NCI-H2081 (cell line): ENCODE data around the gene PPDPF.

Experiments used
- DNase-seq, 2 experiments: peaks; one replicate each; lab custom pipeline; 2025; lab: John Stamatoyannopoulos, UW

The PPDPF gene

DNA sequence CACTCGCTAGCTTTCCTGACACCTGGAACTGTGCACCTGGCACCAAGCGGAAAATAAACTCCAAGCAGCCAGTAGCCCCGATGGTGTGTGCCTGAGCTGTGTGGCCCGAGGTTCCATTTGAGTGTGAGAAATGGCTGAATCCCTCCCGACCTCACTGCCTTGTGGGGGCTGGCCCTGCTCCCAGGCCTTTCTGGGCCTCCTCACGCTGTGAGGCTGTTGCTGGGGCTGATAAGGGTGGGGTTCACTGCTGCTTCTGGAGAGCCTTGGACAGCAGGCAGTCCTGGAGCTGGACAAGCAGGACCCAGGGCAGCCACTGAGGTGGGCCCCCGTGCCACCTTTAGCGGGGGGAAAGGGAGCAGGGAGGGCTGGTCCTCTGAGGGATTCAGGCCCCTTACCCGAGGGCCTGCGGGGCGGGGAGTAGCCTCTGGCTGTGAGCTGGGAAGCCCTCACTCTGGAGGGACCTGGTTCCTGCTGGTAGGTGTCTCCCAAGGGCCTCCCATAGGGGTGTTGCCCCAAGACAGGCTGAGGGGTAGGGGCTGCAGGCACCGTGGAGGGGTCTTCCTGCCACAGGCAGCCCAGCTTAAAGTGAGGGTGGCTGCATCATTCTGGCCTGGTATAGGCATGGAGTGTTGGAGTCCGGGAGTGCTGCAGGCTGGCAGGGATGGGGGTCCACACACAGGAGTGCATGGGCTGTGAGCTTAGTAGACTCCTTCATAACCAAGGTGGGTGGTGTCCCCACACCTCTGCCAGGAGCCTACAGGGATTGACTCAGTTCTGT lies 1.7 kb downstream of the PPDPF start:
- DNase-seq = no peak

DNA sequence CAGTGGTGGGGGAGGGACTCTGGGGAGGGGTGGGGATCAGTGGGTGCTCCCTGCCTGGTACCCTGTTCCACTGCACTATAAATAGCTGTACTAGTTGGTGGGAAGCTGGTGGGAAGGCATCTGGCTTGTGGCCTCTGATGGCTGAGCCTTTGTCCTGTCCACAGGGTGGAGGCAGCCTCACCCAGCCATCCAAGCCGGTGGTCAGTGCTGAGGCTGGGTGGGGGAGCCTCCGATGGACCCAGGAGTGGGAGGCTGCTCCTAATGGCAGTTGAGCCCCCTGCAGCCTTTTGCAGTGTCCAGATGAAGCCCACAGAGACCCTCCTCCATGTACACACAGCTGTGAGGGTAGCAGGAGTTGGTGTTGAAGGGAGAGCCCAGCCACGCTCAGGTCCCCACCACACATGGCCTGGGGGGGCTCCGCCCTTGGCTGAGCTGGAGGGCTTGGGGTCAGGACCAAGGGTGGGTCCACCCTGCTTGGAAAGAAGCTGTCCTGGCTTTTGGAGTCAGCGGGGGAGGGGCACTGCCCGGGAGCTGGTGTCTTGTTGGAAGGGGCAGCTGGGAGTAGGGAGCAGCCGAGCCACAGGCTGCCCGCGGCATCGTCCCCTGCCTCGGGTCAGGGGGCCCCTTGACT lies 2.5 kb downstream of the PPDPF start:
- DNase-seq = no peak

- DNase-seq = no peak
Measured at GRCh38 chr20:63525185-63525584, 4.6 kb downstream of the PPDPF start.

GRCh38 chr20:63525971-63526370 lies 5.4 kb downstream of the PPDPF start:
- no peak for DNase-seq

- DNase-seq = no peak
Measured at GRCh38 chr20:63527184-63527583, 6.6 kb downstream of the PPDPF start.

- no peak for DNase-seq
Measured at GRCh38 chr20:63529180-63529860, 8.8 kb downstream of the PPDPF start.

DNA sequence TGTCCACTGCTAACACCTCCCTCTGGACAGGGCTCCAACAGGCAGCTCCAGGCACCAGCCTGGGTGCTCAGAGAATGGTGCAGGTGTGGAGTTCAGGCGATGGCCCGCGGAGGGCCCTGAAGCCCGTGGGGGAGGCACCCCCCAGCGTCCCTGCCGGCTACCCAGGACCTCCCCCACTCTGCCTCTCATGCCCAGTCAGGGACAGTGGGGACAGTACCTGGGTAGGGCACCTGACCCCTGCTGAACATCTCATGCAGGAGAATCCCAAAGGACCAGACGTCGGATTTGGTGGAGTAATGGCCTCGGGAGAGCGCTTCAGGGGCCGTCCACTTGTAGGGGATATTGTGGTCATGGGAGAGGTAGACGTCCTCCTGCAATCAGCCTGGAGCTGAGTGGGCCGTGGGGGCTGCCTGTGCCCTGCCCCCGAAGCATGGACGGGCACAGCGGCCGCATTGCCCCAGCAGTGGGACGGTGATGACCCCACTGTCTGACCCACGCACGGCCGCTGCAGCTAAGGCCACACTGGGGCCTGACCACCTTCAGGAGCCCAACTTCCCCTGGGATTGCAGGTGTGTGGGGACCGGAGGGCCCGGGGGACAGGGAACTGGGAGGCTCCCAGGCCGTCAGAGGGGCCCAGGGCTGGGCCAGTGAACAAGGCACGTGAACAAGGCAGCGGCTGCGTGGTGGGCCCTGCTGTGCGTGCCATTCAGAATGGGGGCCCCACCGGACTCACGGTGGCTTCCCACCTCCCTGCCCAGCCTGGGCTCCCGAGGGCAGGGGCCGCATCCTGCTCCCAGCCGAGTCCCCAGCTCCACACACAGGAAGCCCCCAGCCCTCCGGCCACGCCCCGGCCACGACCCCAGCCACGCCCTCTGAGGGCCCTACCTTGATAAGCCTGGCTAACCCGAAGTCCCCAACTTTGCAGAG lies 9.6 kb downstream of the PPDPF start:
- no peak for DNase-seq

DNA sequence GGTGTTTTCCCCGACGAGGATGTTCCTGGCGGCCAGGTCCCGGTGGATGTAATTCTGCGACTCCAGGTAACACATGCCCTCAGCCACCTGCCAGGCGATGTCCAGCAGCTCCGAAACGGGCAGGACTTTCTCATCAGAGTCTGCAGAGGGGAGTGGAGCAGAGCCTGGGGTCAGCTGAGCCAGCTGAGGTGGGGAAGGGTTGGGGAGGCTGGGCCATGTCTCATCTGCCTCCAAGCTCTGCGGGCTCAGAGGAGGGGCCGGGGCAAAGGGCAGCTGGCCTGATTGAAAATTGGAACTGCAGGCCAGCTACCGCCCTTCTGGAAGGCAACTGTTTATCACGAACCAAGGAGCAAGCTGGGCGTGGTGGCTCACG lies 10.2 kb downstream of the PPDPF start:
- DNase-seq = no peak

GRCh38 chr20:63531686-63532448 lies 11.3 kb downstream of the PPDPF start:
- no peak for DNase-seq

DNA sequence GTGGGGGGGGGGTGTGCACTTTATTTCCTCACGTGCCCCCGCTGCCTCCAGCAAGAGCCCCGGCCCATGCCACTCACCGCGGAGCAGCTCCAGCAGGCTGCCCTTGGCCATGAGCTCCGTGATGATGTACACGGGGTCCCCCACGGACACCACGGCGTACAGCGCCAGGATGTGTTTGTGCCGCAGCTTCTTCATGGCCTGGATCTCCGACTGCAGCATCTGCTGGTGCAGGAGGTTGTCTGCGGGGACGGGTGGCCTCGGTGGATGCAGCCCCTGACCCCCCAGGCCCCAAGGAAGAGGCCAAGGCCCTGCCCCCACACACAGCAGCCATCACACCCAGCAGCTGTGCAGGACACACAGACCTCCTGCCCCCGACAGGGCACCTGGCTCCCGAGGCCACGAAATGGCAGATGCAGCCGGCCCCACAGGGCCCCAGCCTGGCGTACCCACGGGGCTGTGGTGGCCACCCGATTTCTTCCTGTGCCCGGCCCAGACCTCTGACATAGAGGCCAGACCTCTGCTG lies 11.9 kb downstream of the PPDPF start:
- no peak for DNase-seq

- DNase-seq = no peak
Measured at GRCh38 chr20:63533388-63533787, 12.8 kb downstream of the PPDPF start.

DNA sequence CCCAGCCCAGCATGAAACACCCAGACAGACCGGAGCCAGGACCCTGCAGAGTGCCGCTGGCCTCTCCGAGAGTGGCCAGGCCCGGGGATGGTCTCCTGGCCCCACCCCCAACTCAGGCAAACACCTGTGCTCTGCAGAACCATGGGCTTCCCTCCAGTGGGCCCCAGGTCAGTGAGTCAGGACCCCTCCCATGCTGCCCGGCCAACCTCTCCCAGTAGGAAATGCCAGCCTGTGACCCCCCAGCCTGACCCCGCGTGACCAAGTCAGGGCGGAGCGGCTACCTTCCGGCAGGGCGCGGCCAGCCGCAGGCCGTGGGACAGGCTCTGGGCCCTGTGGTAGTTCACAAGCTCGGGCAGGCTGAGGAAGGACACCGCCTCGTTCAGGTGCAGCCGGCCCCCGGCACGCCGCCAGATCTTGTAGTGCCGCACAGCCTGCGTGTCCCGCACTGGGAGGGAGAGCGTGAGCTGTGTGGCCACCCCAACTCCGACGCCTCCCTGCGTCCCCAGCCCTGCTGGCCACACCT lies 13.4 kb downstream of the PPDPF start:
- no peak for DNase-seq

GRCh38 chr20:63534427-63534830 lies 13.9 kb downstream of the PPDPF start:
- DNase-seq = no peak

GRCh38 chr20:63534831-63535651 lies 14.5 kb downstream of the PPDPF start:
- no peak for DNase-seq

DNA sequence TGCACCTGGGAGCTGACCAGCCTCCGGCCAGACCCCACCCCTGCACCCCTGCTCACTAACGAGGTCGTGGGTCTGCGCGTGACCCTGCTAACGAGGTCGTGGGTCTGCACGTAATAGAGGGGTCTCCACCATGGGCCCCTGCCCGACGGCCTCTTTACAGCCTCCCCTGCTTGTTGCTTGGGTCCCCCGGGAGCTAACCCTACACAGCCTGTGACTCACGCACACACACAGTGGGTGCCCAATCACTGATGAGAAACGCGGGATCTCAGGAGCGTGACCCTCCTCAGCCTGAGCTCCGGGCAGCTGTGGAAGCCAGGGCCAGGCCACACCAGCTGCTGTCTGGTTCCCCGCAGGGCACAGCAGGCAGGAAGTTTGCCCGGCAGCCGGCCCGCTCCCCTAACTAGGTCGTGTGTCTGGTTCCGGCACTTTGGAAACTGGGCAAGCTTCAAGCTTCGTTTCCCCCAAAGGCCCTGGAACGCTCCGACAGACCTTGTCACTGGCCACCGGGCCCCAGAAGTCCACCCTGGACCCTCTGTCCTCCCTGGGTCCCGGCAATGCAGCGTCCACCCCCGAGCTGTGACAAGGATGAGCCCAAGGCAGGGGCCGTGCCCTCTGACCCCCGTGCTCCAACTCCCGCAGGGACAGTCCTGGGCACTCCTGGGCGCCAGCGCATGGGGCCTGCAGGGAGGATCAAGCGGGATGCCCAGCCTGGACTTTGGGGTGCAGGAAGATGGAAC lies 15.8 kb downstream of the PPDPF start:
- peak; percentile 45 to 68 for DNase-seq

DNA sequence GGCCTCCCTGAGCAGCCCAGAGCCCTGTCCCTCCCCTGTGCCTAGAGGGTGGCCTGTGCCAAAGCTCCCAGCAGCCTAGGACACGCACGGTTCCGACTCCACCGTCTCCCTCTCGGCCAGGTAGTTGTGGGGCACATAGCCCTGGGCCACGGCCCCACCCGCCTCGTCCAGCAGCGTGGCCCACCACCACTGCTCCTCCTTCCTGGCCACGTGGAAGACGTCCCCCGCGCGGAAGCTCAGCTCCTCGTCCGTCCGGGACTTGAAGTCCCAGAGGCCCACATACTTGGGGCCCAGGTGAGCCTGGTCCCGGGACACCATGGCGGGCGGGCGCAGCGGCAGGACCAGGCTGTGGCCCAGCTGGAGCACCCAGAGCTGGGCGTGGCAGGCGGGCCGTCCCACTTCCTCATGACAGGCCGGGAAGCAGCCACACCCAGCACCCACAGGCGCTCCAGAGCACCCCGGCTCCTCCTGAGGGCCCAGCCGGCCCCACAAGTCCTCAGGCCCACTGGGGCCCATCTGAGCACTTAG lies 16.5 kb downstream of the PPDPF start, which contains the start of gene PTK6:
Gene PTK6, minus strand, starts transcription at position 380 of the 528 bp plus-strand sequence. Its CDS starts 62 bp downstream, at position 318.
- no peak for DNase-seq

DNA sequence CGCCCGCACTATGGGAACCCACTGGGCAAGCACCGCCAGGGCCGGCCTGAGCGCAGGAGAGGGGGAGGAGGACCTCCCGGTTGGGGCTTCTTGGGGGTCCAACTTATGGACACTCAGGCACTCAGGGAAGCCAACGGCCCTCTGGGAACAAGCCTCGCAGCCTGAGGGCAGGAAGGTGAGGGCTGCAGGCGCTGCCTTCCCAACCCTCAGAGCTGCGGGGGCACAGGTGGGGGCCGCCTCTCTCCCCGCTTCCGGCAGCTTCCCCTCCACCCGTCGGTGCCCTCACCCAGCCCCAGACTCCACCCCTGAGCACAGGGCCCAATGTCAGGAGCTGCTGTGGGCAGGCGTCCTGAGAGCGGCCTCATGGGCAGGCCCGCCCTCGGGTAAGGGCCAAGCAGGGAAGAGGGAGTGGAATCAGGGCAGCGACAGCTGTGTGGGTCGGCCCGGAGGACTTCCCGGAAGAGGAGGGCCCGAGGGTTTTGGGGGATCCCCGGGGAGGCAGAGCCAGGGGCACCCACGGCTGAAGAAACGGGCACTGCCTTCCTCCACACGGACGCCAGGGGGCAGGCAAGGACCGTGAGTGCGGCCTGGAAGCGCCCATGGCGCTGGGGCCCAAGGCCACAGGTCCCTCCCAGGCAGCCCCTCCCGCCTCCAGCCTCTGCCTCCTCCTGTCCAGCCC lies 17.1 kb downstream of the PPDPF start:
- DNase-seq = peak; percentile 85 to 88
